ENCODE results near the gene VPS4B.

The VPS4B gene

GRCh38 chr18:63427558-63427957, 5.3 kb upstream of the VPS4B start:
- DNase-seq, result no peak

GRCh38 chr18:63422864-63423304, 608 bp upstream of the VPS4B start:
- no peak for DNase-seq

GRCh38 chr18:63421514-63421913, 762 bp downstream of the VPS4B start:
- DNase-seq, result no peak

GRCh38 chr18:63412953-63413352, 9.3 kb downstream of the VPS4B start:
- no peak for DNase-seq

GRCh38 chr18:63410792-63411191, 11.5 kb downstream of the VPS4B start:
- no peak for DNase-seq

GRCh38 chr18:63409301-63409700, 13.0 kb downstream of the VPS4B start:
- no peak for DNase-seq

- no peak for DNase-seq
Measured at GRCh38 chr18:63407734-63408133, 14.5 kb downstream of the VPS4B start.

- DNase-seq, result no peak
Measured at GRCh38 chr18:63405986-63406385, 16.3 kb downstream of the VPS4B start.

- no peak for DNase-seq
Measured at GRCh38 chr18:63402246-63403162, 19.8 kb downstream of the VPS4B start.

- no peak for DNase-seq
Measured at GRCh38 chr18:63399300-63399699, 23.0 kb downstream of the VPS4B start.

- no peak for DNase-seq
Measured at GRCh38 chr18:63397349-63397748, 24.9 kb downstream of the VPS4B start.

GRCh38 chr18:63395503-63395902, 26.8 kb downstream of the VPS4B start:
- no peak for DNase-seq

- no peak for DNase-seq
Measured at GRCh38 chr18:63394954-63395353, 27.3 kb downstream of the VPS4B start.

- no peak for DNase-seq
Measured at GRCh38 chr18:63387861-63388260, 34.4 kb downstream of the VPS4B start.

GRCh38 chr18:63382843-63383242, 39.4 kb downstream of the VPS4B start:
- DNase-seq, result no peak

GRCh38 chr18:63379639-63379962, 42.7 kb downstream of the VPS4B start:
- DNase-seq, result no peak

- DNase-seq, result no peak
Measured at GRCh38 chr18:63378919-63379638, 43.2 kb downstream of the VPS4B start.

GRCh38 chr18:63377275-63377980, 44.8 kb downstream of the VPS4B start:
- DNase-seq, result no peak

- no peak for DNase-seq
Measured at GRCh38 chr18:63376538-63376937, 45.7 kb downstream of the VPS4B start.

GRCh38 chr18:63374540-63374939, 47.7 kb downstream of the VPS4B start:
- DNase-seq, result no peak

GRCh38 chr18:63373161-63373560, 49.1 kb downstream of the VPS4B start:
- DNase-seq, result no peak

- no peak for DNase-seq
Measured at GRCh38 chr18:63368611-63369010, 53.7 kb downstream of the VPS4B start.
